GM10266 (cell line): ENCODE data around the gene ZBTB7C.

Experiments
- DNase-seq: peaks from one replicate; pipeline ENCODE4 v3.0.0; 2012; ENCODE audit errors: extremely low spot score
- TF ChIP-seq, protein P1 (sequence below): IDR thresholded peaks from 2 replicates; pipeline ENCODE4 v1.5.1; 2012; ENCODE audit warnings: mild to moderate bottlenecking, low read depth; ENCODE audit not compliant: control insufficient read depth, insufficient read depth; ENCODE audit errors: missing control alignments

ZBTB7C gene

DNA sequence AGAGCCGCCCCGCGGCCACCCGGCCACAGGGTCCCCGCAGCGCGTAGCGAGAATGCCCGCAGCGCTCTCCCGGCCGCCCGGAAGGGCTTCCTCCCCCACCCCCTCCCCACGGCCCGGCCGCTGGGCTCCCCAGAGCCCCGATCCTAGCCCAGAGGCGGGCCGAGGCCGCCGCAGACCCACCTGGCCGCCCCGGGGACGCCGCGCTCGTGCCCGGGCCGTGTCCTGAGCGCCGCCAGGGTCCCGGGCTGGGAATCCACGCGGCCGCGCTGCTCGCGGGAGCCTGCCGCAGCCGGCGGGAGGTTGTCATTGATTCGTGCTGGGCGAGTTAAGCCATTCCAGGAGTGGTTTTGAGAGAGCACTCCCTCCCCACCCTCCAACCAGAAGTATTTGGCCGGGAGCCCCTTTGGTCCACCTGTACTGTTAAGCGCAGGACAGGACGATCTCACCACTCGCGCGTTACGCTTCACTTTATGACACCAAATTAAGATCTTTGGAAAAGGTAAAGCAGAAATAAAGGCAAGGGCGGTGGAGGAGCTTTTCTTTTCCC is 272.3 kb downstream of the ZBTB7C start:
- no peak for DNase-seq
- TF ChIP-seq, protein P1, sequence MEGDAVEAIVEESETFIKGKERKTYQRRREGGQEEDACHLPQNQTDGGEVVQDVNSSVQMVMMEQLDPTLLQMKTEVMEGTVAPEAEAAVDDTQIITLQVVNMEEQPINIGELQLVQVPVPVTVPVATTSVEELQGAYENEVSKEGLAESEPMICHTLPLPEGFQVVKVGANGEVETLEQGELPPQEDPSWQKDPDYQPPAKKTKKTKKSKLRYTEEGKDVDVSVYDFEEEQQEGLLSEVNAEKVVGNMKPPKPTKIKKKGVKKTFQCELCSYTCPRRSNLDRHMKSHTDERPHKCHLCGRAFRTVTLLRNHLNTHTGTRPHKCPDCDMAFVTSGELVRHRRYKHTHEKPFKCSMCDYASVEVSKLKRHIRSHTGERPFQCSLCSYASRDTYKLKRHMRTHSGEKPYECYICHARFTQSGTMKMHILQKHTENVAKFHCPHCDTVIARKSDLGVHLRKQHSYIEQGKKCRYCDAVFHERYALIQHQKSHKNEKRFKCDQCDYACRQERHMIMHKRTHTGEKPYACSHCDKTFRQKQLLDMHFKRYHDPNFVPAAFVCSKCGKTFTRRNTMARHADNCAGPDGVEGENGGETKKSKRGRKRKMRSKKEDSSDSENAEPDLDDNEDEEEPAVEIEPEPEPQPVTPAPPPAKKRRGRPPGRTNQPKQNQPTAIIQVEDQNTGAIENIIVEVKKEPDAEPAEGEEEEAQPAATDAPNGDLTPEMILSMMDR = no peak

DNA sequence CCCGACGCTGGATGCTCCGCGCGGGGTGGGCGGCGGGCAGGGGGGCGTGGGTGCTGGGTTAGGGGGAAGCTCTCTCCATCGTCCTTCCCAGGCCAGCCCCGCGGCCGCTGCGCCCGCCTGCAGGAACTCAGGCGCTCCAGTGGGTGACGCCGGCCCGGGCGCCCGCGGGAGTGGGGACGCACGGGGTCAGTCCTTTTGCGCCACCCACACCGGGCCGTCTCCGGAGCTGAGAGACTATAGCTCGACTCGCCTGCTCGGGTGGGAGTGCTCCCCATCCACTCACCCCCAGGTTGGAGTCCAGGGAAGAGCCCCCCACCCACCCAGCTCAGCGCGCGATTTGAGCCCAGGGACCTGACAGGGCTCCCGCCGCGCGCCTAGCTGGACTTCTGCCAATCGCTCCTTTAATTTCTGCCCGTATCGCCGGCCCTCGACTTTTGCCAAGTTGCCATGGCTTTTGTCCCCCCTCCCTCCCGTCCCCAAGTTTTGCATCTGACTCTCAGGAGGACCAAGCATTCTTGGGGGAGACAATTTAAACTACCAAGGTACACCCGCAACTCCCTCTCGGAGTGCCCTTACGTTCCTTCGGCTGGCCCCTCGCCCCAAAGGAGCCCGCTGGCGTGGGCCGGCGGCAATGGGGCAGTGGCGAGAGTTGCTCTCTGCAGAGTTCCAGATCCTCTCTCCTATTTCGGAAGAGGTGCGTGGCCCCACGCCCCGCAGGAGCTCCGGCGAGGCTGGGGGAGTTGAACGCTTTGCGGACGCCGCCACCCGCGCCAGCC is 272.9 kb downstream of the ZBTB7C start:
- TF ChIP-seq, protein P1 = no peak
- DNase-seq = no peak

DNA sequence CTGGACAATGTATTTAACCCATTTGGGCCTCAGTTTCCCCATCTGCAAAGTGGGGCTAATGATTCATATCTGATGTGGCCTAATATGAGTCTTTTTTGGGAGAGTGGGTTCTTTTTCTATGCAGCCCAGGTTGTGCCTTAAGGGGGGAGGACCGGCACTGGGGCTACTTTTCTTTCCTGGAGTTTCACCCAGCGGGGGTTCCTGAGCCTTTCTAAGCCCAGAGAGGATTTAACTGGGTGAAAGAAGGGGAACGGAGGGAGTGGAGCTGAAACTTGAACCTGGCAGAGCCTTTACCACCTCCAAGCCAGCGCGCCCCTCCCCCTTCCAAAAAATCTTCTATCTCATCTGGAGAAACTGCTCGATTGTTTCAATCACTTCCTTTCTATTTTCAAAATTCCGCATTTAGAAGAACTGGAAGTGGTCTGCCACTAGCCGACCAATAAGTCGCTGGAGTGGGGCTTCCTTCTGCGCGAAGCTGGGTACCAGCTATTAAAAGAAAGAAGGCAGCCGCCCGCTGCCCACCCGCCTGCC is 273.7 kb downstream of the ZBTB7C start:
- TF ChIP-seq, protein P1 = no peak
- no peak for DNase-seq

DNA sequence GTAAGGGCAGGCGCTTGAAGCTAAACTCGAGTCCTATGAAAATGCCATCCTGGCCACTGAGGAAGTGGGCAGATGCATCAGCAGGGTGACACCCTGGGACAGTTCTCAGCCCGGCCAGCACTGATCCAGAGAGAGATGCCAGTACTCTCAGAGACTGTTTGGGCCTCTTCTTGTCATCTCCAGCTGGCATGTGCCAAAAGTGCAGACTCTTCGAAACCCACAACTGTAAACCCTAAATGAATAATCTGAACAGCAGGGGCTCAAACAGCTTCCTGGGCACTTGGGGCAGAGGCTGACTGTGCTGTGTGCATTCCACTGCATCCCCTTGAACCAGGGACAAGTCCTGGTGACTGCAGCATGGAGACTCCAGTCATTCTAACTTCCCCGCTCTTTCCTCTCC is 274.6 kb downstream of the ZBTB7C start:
- TF ChIP-seq, protein P1 = no peak
- no peak for DNase-seq

DNA sequence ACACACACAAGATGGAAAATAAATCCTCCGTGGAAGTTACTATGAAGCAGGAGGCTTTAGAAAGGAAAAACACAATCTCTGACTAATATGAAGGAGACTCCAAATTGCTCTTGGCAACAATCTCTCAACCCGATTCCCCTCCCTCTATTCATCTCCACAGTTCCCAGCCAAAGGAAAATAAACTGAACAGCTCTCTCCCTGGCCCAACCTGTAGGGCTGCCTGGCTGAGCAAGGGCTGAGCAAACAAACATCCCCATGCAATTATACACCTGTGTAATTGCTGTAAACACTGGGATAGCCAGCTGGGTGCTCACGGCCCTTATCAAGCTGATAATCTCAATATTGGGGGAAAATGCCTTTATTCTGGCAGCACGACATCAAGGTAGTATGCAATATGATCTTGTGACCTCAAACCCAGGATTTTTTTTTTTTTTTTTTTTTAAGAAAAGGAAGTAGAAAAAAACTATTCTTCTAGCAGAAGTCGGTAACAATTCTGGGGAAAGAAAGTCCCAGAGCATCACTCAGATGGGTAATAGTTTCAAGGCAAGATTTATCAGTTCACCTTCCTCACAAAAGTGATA is 275.4 kb downstream of the ZBTB7C start:
- DNase-seq = no peak

DNA sequence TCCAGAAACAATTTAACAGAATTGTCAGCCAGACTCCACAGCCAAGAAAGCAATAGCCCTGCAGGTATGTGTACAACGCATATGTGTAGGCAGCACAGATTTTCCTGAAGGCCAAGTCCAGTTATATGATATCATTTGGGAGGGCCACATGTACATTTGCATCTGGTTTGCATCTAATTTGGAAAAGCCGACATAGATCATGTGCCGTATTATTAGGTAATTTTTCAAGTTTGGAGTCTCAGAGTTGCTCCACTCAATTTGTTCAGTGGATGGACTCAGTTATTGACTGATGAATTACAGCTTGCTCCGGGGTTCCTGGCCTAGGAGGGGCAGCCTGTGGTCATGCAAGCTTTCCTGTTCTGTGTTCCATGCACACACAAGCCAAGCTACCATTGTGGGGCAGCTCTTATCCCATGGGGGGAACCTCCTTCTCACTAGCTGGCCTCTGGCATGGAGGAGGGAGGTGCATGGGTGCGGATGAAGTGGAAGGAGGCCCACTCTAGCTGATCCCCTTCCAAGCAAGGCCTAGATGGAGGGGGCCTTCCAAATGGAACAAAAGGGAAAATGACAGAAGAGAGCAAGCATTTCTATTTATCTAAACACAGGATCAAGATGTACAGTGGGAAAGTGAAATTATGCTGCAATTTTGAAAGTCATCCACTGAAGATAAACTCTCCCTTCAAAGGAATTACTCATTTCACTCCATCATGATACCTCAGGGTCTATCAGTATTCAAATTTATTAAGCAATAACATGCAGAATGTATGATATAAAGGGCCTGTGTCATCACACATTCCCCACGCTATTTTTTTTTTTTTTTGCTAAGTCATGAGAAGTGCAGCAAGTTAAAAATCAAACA is 276.2 kb downstream of the ZBTB7C start:
- TF ChIP-seq, protein P1 = no peak
- DNase-seq = no peak

More for the DNA sequence above, 275.4 kb downstream of the ZBTB7C start:
- TF ChIP-seq, protein P1 = no peak

DNA sequence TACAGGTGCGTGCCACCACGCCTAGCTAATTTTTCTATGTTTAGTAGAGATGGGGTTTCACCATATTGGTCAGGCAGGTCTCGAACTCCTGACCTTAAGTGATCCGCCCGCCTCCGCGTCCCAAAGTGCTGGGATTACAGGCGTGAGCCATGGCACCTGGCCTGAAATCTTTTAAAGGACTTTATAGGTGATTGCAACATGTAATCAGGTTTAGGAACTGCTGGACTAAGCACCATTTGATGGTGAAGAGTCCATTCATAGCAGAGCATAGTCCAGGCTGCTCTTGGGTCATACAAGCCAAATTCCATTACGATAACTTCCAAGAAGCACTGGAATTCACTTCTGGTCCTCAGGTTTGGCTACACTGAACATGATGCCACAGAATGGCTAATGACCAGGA is 278.1 kb downstream of the ZBTB7C start:
- no peak for DNase-seq

More for the DNA sequence above, 278.1 kb downstream of the ZBTB7C start:
- TF ChIP-seq, protein P1 = no peak
